ENCODE results near the gene WDFY4. TPM values are rescaled to one million over a fixed set of nuclear protein-coding genes. Genes with fewer than 3 reads are reported as not detected.

Gene WDFY4
- polyA plus RNA-seq, 1 of the 3 experiments (the other 2 are of a cell fraction): not detected

DNA sequence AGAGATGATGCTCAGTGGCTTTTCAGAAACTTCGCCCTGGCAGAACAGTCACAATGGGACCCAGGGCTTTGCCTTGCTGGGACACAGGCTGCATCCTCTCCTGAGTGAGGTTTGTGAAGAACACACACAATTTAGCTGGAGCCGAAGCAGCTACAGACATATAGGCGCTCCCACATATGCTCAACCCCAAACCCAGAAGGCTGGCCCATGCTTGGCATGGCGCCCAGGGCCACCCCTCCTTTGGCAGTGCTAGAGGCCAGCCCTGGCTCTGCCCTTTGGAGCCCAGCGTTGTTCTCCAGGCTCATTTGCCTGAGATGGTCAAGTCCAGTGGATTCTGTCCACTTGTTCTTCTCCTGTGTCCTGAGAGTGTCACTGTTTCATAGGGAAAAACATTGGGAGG lies 94.4 kb downstream of the WDFY4 start:
- Histone ChIP-seq H3F3A (replicated peaks; ENCODE audit: insufficient read depth) (no peaks in the 10 kb centered on the region), H3K9me3 (no peaks in the 10 kb centered on the region), H4K20me1 (ENCODE audit: insufficient read depth) (no peaks in the 10 kb centered on the region), H2AFZ (ENCODE audit: low read depth) (no peak overlapping the region), H3K4me3 (ENCODE audit: low read depth in 2 of 2, low read length in 1 of 2) (no peak overlapping the region), H3K36me3 (replicated peaks in 1 of 2; ENCODE audit: control insufficient read depth in 1 of 2, insufficient read depth in 2 of 2, low read length in 1 of 2) (no peaks in the 10 kb centered on the region), H3K27ac (ENCODE audit: low read depth in 2 of 2, low read length in 1 of 2) (no peak overlapping the region), H3K4me2 (no peak overlapping the region), H3K9me2 (no peaks in the 10 kb centered on the region), H3K4me1 (ENCODE audit: control insufficient read depth in 1 of 2, insufficient read depth in 2 of 2, low read depth in 1 of 2, low read length in 1 of 2) (no peaks in the 10 kb centered on the region), H3K27me3 (ENCODE audit: insufficient read depth) (no peaks in the 10 kb centered on the region), H3K9ac (no peak overlapping the region), H3K79me2 (ENCODE audit: insufficient read depth) (no peaks in the 10 kb centered on the region)
- TF ChIP-seq, protein P1, sequence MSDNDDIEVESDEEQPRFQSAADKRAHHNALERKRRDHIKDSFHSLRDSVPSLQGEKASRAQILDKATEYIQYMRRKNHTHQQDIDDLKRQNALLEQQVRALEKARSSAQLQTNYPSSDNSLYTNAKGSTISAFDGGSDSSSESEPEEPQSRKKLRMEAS (IDR thresholded peaks at IDR 0.05; ENCODE audit: low read depth): no peak
- TF ChIP-seq EZH2phosphoT487 (IDR thresholded peaks at IDR 0.05; ENCODE audit: borderline replicate concordance, low read depth) (no peak), NRF1 (IDR thresholded peaks at IDR 0.05; ENCODE audit: low read depth, low read length) (no peak), RCOR1 (IDR thresholded peaks at IDR 0.05; ENCODE audit: low read length) (no peak), RAD21 (IDR thresholded peaks at IDR 0.05; ENCODE audit: low read length) (0 out of 2 replicates have a peak, but pooled peaks have one; percentile 8)
- 22% methylated on average over 5 of the region's 5 CpGs for WGBS (ENCODE audit: low lambda C conversion rate)
- CTCF ChIA-PET: interaction anchor here (1.2 kb wide), 1 partner anchor 29 kb away, joined by 3 read pairs; no protein-coding TSS in a partner anchor
- POLR2A ChIA-PET: no interaction called here
- no peak for DNase-seq

DNA sequence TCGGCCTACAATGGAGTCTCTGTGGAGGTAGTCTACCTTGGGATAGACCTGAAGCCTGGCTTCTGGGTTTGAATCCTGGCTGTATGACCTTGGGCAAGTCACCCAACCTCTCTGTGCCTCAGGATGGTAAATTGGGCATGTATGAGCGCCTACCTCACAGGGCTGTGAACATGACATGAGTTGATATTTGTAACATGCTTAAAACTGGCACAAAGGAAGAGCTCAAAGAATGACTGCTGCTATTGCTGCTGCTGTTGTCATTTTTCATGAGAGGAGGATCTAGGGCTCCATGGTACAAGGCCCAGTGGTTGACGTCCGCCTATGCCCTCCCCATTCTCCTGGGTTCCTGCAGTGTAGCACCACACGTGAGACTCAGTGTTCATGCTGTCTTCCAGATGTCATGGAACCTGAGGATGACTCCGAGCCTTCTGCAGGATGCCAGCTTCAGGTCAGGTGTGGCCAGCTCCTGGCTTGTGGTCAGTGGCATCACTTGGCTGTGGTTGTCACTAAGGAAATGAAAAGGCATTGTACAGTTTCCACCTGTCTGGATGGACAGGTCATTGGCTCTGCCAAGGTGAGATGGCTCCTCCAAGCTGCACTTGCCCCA lies 95.0 kb downstream of the WDFY4 start:
- H3K4me2 ChIP-seq: no peak overlapping the region
- H3K4me3 ChIP-seq (ENCODE audit: low read depth in 2 of 2, low read length in 1 of 2): no peak overlapping the region
- H4K20me1 ChIP-seq (ENCODE audit: insufficient read depth): no peaks in the 10 kb centered on the region
- H3K4me1 ChIP-seq (ENCODE audit: control insufficient read depth in 1 of 2, insufficient read depth in 2 of 2, low read depth in 1 of 2, low read length in 1 of 2): no peaks in the 10 kb centered on the region
- H3F3A ChIP-seq (replicated peaks; ENCODE audit: insufficient read depth): no peaks in the 10 kb centered on the region
- no peaks in the 10 kb centered on the region for H3K27me3 ChIP-seq (ENCODE audit: insufficient read depth)
- no peaks in the 10 kb centered on the region for H3K9me2 ChIP-seq
- CTCF ChIA-PET: interaction anchor here (1.2 kb wide), 1 partner anchor 28 kb away, joined by 3 read pairs; no protein-coding TSS in a partner anchor
- TF ChIP-seq RXRA (IDR thresholded peaks at IDR 0.05; ENCODE audit: borderline replicate concordance, low read depth) (no peak), FOXM1 (IDR thresholded peaks at IDR 0.05; ENCODE audit: low read depth) (no peak)
- TF ChIP-seq, protein P2, sequence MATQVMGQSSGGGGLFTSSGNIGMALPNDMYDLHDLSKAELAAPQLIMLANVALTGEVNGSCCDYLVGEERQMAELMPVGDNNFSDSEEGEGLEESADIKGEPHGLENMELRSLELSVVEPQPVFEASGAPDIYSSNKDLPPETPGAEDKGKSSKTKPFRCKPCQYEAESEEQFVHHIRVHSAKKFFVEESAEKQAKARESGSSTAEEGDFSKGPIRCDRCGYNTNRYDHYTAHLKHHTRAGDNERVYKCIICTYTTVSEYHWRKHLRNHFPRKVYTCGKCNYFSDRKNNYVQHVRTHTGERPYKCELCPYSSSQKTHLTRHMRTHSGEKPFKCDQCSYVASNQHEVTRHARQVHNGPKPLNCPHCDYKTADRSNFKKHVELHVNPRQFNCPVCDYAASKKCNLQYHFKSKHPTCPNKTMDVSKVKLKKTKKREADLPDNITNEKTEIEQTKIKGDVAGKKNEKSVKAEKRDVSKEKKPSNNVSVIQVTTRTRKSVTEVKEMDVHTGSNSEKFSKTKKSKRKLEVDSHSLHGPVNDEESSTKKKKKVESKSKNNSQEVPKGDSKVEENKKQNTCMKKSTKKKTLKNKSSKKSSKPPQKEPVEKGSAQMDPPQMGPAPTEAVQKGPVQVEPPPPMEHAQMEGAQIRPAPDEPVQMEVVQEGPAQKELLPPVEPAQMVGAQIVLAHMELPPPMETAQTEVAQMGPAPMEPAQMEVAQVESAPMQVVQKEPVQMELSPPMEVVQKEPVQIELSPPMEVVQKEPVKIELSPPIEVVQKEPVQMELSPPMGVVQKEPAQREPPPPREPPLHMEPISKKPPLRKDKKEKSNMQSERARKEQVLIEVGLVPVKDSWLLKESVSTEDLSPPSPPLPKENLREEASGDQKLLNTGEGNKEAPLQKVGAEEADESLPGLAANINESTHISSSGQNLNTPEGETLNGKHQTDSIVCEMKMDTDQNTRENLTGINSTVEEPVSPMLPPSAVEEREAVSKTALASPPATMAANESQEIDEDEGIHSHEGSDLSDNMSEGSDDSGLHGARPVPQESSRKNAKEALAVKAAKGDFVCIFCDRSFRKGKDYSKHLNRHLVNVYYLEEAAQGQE (IDR thresholded peaks at IDR 0.05; ENCODE audit: low read depth, low read length): no peak
- no peaks in the 10 kb centered on the region for H3K9me3 ChIP-seq
- no peak overlapping the region for H3K9ac ChIP-seq
- no peaks in the 10 kb centered on the region for H3K79me2 ChIP-seq (ENCODE audit: insufficient read depth)
- no peak for DNase-seq
- POLR2A ChIA-PET: no interaction called here
- no peak overlapping the region for H2AFZ ChIP-seq (ENCODE audit: low read depth)
- no peak overlapping the region for H3K27ac ChIP-seq (ENCODE audit: low read depth in 2 of 2, low read length in 1 of 2)
- no peaks in the 10 kb centered on the region for H3K36me3 ChIP-seq (replicated peaks in 1 of 2; ENCODE audit: control insufficient read depth in 1 of 2, insufficient read depth in 2 of 2, low read length in 1 of 2)
- WGBS (ENCODE audit: low lambda C conversion rate): 11% methylated on average over 5 of the region's 6 CpGs
